ENCODE measurements around the gene NCK2.

The NCK2 gene

DNA sequence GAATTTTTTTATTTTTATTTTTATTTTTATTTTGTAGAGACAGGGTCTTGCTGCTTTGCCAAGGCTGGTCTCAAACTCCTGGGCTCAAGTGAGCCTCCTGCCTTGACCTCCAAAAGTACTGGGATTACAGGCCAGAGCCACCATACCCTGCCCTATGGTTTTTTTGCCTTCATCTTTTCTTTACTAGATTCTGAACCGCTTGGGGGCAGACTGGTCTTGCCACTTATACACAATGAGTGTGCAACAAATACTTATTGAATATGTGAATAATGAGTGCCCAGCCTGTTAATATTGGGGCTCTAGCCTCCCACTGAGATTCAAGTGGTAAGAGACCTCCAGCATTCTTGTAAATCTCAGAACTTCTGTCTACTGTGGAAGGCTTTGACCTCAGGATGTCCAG lies 3.9 kb downstream of the NCK2 start:
- ATAC-seq (ENCODE audit: low read depth) (no peak), DNase-seq (ENCODE audit: low spot score) (no peak)
- Histone ChIP-seq H3K27ac (ENCODE audit: poor library complexity, severe bottlenecking) (no peak overlapping the region), H3K36me3 (ENCODE audit: low read depth) (peaks cover 27% of the 10 kb centered on the region), H3K27me3 (ENCODE audit: insufficient read depth, poor library complexity, severe bottlenecking) (no peaks in the 10 kb centered on the region), H3K4me1 (ENCODE audit: insufficient read depth, poor library complexity, severe bottlenecking) (peaks cover 18% of the 10 kb centered on the region), H3K9me3 (ENCODE audit: severe bottlenecking) (no peaks in the 10 kb centered on the region), H3K4me3 (ENCODE audit: severe bottlenecking) (no peak overlapping the region)
- TF ChIP-seq, protein P1, sequence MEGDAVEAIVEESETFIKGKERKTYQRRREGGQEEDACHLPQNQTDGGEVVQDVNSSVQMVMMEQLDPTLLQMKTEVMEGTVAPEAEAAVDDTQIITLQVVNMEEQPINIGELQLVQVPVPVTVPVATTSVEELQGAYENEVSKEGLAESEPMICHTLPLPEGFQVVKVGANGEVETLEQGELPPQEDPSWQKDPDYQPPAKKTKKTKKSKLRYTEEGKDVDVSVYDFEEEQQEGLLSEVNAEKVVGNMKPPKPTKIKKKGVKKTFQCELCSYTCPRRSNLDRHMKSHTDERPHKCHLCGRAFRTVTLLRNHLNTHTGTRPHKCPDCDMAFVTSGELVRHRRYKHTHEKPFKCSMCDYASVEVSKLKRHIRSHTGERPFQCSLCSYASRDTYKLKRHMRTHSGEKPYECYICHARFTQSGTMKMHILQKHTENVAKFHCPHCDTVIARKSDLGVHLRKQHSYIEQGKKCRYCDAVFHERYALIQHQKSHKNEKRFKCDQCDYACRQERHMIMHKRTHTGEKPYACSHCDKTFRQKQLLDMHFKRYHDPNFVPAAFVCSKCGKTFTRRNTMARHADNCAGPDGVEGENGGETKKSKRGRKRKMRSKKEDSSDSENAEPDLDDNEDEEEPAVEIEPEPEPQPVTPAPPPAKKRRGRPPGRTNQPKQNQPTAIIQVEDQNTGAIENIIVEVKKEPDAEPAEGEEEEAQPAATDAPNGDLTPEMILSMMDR (IDR thresholded peaks at IDR 0.05; ENCODE audit: poor library complexity, severe bottlenecking): peak; percentile 12

DNA sequence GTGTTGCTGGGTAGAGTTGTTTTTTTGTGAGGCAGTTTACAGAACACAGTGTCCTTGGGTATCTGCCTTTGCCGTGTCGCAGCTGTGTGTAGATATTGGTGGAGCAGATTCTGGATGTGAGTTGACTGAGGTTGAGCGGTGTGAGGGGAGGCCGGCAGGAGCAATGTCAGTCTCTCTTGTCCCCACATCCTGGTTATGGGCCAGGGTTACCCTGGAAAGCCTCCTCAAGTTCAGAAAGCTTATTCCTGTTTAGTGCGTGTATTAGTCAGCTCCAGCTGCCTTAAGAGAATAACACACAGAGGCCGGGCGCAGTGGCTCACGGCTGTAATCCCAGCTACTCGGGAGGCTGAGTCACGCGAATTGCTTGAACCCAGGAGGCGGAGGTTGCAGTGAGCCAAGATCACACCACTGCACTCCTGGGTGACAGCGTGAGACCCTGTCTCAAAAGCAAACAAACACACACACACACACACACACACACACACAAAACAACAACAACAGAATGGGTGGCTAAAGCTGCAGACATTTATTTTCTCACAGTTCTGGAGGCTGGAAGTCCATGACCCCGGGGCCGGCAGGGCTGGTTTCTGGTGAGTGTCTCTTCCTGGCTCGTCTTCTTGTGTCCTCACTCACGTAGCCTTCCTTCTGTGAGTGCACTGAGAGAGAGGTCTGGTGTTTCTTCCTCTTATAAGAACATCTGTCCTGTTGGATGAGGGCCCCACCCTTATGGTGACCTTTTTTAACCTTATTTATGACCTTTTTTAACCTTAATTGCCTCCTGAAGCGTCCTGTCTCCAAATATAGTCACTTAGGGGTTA lies 5.1 kb downstream of the NCK2 start:
- TF ChIP-seq, protein P1 (IDR thresholded peaks at IDR 0.05; ENCODE audit: poor library complexity, severe bottlenecking): no peak
- Histone ChIP-seq H3K4me3 (ENCODE audit: severe bottlenecking) (no peak overlapping the region), H3K9me3 (ENCODE audit: severe bottlenecking) (no peaks in the 10 kb centered on the region), H3K4me1 (ENCODE audit: insufficient read depth, poor library complexity, severe bottlenecking) (peaks cover 12% of the 10 kb centered on the region), H3K27ac (ENCODE audit: poor library complexity, severe bottlenecking) (no peak overlapping the region), H3K36me3 (ENCODE audit: low read depth) (peaks cover 27% of the 10 kb centered on the region), H3K27me3 (ENCODE audit: insufficient read depth, poor library complexity, severe bottlenecking) (no peaks in the 10 kb centered on the region)
- DNase-seq (ENCODE audit: low spot score) (no peak), ATAC-seq (ENCODE audit: low read depth) (no peak)

DNA sequence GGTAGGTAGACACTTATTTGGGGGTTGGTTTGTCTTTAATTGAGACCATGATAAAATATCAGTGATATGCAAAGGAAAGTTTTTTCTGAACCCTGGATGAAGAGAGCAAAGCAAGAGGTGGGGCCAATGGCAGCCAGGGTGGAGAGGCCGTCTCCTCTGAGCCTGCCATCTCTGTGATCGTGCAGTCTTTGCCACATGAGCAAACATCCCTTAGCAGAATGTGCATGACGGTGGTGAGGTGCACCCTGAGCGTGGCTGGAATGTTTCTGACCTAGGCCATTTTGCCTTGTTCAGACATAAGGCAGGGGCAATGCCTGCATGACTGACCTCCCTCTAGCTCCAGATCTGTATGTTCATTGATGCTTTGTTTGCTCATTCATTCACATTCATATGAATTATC lies 6.0 kb downstream of the NCK2 start:
- H3K27me3 ChIP-seq (ENCODE audit: insufficient read depth, poor library complexity, severe bottlenecking): no peaks in the 10 kb centered on the region
- ATAC-seq (ENCODE audit: low read depth): no peak
- H3K27ac ChIP-seq (ENCODE audit: poor library complexity, severe bottlenecking): no peak overlapping the region
- no peaks in the 10 kb centered on the region for H3K9me3 ChIP-seq (ENCODE audit: severe bottlenecking)
- no peak for DNase-seq (ENCODE audit: low spot score)
- peaks cover 12% of the 10 kb centered on the region for H3K4me1 ChIP-seq (ENCODE audit: insufficient read depth, poor library complexity, severe bottlenecking)
- peaks cover 27% of the 10 kb centered on the region for H3K36me3 ChIP-seq (ENCODE audit: low read depth)
- TF ChIP-seq, protein P1 (IDR thresholded peaks at IDR 0.05; ENCODE audit: poor library complexity, severe bottlenecking): no peak
- H3K4me3 ChIP-seq (ENCODE audit: severe bottlenecking): no peak overlapping the region

DNA sequence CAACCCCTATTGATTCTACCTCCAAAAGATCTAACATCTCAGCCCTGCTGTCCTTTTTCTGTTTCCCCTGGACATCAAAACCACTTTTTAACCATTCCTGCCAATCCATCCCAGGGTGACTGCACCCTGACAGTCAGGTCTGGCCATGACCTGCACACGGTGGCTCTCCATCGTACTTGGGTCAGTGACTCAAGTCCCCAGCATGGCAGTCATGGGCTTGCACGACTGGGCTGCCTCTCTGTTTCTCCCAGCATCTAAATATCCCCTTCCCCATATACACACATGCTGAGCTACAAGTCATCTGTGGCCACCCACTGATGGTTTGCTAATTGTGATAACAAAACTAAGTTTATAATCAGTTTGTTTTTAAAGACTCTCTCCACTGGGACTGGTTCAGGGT lies 6.6 kb downstream of the NCK2 start:
- H3K27me3 ChIP-seq (ENCODE audit: insufficient read depth, poor library complexity, severe bottlenecking): no peaks in the 10 kb centered on the region
- peaks cover 16% of the 10 kb centered on the region for H3K4me1 ChIP-seq (ENCODE audit: insufficient read depth, poor library complexity, severe bottlenecking)
- no peaks in the 10 kb centered on the region for H3K9me3 ChIP-seq (ENCODE audit: severe bottlenecking)
- DNase-seq (ENCODE audit: low spot score) (no peak), ATAC-seq (ENCODE audit: low read depth) (no peak)
- H3K36me3 ChIP-seq (ENCODE audit: low read depth): peaks cover 27% of the 10 kb centered on the region
- no peak overlapping the region for H3K4me3 ChIP-seq (ENCODE audit: severe bottlenecking)
- H3K27ac ChIP-seq (ENCODE audit: poor library complexity, severe bottlenecking): no peak overlapping the region
- TF ChIP-seq, protein P1 (IDR thresholded peaks at IDR 0.05; ENCODE audit: poor library complexity, severe bottlenecking): no peak

DNA sequence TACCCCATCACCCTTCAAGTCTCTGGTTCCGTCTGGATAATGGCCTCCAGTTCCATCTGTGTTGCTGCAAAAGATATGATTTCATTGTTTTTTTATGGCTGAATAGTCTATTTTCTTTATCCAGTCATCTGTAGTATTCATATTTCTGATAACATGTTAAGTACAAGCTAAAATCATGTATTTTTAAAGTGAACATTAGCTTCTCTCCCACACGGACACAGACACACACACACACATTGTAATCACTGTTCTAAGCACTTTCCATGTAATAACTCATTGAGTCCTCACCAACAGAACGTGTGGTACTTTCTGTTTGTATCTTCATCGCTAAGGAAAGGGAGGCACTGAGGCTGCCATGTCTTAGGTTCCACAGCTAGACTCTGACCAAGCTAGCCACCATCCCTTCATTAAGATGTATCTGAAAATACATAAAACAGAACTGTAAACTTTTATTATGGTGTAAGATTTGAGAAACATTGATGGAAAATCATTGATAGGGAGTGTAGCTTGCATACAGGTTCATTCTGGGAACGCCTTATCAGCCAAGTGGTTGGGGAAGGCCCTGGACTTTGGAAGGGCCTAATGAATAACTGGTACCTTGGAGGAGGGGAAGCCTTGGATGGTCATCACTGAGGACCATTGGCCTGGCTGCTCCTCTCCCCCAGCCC lies 8.1 kb downstream of the NCK2 start:
- no peak overlapping the region for H3K4me3 ChIP-seq (ENCODE audit: severe bottlenecking)
- H3K9me3 ChIP-seq (ENCODE audit: severe bottlenecking): no peaks in the 10 kb centered on the region
- peaks cover 20% of the 10 kb centered on the region for H3K36me3 ChIP-seq (ENCODE audit: low read depth)

More for the DNA sequence above, 8.1 kb downstream of the NCK2 start:
- Histone ChIP-seq H3K27ac (ENCODE audit: poor library complexity, severe bottlenecking) (no peak overlapping the region), H3K27me3 (ENCODE audit: insufficient read depth, poor library complexity, severe bottlenecking) (no peaks in the 10 kb centered on the region), H3K4me1 (ENCODE audit: insufficient read depth, poor library complexity, severe bottlenecking) (peaks cover 4% of the 10 kb centered on the region)
- TF ChIP-seq, protein P1 (IDR thresholded peaks at IDR 0.05; ENCODE audit: poor library complexity, severe bottlenecking): no peak
- ATAC-seq (ENCODE audit: low read depth) (no peak), DNase-seq (ENCODE audit: low spot score) (no peak)
